Hepatic stellate cell (primary cell): ENCODE data around the gene LDLRAD4.

ENCODE experiments used
- DNase-seq: peaks from one replicate; pipeline ENCODE4 v3.0.0; 2011; ENCODE audit warnings: low spot score

The LDLRAD4 gene

DNA sequence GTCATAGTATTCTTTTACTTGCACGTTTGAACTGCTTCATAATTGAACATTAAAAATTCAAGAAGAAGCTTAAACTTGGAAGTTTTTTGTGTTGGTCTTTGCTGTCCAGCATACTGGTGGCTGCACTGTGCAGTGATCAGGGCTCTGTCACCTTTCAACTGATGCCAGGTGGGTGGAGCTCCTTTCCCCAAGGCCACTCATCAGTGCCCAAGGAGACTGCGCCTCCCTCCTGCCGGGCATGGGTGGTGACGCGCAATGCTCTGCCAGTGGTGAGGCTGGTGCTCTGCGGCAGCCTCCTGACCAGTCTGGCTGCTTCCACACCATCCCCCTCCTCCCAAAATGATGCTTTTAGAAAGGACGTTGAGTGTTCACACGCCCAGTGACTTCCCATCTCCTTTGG lies 16.0 kb upstream of the LDLRAD4 start:
- no peak for DNase-seq

DNA sequence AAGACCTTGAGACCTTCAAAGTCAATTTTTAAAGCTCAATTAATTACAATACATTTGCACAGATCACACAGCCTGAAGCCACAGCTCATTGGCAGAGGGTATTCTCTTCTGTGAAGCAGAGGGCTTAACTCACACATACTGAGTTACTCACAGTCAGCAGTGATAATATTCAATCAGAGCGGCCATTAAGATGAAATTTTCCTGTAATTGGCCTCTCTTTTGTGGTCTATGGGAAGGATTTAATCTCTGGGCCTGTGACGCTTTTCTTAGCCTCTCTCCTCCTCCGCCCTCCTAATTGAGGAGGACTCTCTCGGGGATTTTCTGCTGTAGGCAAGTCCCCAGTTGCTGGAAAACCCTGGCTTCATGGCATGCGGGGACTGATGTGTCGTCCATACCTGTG lies 12.3 kb upstream of the LDLRAD4 start:
- no peak for DNase-seq

DNA sequence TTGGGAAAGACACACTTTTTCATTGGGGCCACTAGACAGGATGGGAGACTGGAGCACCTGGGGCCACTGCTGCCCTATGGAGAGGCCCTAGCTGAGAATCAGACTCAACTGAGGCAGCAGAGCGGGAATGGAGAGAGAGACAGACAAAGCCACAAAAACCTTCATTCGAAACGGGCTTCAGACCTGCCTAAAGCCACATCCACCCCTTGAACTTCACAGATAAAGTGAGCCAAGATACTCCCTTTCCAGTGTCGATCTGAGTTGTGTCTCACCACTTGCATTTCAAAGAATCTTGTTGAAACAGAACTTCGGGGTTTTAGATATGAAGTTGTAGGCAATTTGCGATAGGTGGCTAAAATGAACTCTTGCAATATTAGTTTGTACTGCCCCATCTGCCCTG lies 11.3 kb upstream of the LDLRAD4 start:
- no peak for DNase-seq

DNA sequence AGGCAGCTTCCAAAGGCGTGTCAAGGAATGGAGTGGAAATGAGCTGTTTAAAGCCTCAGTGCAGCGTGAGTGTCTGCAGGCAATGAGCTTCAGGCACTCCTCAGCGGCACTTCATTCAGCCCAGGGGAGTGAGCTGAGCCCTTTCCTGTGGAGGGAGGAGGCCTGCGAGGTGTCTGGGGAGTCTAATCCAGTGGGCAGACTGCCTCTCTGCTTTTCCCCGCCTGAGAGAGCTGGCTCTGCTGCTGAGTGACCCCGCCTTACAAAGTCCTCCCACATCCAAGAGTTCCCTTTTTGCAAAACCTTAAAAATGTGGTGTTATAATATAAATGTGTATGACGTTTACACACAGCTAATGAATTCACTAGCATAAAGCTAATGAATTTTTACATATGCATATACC lies 7.0 kb upstream of the LDLRAD4 start:
- DNase-seq = no peak

DNA sequence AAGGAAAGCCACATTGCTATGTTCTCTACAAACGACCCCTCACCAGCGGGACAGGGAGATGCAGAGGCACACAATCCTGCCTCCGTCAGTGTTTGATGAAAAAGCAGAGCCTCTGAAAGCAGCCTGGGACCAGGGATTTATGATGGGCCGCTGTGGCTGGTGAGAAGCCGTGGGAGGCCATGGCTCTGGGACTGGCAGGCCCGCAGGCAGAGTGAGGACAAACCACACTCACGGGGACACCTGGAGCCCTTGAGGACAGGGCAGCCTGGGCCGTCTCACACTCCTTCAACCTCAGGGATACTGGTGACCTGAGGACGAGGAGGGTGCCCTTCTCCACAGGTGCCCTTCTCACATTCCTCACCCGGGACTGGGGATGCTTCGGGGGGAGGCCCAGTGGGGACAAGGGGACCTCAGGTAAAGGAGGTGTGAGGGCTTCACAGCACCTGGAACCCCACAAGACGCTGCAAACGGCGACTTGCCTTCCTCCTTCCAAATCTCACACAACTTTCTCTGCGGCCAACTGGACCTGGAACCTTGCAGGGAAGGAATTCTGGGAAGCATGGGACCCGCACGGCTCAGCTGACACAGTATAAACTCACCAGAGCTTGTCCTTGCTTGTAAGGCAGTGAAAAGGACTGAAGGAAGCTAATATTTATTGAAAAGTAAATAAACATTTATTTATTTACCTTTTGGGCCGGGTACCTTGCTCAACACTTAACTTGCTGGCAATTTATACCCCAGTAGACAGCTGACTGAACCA lies 5.3 kb upstream of the LDLRAD4 start:
- no peak for DNase-seq

DNA sequence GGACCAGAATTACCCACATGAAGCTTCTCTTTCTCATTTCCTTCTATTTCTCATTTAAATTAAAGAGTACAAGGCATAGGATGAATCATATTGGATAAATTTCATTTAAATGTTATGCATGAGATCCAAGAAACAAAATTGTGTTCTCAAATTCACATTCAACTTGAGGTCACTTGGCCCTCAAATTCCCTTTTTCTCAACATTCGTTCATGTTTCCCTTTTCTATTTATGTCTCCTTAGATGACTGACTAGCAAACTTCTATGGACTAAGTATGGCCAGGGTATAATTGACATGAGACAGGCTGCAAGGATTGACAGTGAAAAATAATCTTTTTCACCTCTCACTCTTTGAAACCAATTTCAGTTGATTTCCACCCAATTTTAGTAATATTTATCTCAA lies 4.0 kb upstream of the LDLRAD4 start:
- DNase-seq = no peak

DNA sequence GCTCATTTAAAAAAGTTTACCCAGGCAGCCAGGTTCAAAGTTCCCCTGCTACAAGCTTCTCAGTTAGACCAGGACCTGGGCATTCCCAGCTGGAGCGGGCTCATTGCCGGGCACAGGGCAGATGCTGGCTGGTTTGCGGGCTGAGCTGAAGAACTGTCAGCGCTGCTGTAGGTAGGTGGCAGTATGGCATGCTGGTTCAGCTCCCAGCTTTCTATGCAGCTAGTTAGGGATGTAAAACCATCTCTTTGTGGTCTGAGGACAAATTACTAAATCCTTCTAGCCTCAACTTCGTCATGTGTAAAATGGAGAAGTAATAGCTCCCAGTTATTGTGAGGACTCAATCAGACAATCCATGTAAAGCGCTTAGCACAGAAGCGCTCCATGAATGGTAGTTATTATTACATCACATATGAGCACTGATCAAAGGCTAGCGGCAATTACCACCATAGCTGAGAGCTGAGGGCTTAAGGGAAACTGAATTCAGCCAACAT lies 2.4 kb upstream of the LDLRAD4 start:
- DNase-seq = peak; percentile 38

DNA sequence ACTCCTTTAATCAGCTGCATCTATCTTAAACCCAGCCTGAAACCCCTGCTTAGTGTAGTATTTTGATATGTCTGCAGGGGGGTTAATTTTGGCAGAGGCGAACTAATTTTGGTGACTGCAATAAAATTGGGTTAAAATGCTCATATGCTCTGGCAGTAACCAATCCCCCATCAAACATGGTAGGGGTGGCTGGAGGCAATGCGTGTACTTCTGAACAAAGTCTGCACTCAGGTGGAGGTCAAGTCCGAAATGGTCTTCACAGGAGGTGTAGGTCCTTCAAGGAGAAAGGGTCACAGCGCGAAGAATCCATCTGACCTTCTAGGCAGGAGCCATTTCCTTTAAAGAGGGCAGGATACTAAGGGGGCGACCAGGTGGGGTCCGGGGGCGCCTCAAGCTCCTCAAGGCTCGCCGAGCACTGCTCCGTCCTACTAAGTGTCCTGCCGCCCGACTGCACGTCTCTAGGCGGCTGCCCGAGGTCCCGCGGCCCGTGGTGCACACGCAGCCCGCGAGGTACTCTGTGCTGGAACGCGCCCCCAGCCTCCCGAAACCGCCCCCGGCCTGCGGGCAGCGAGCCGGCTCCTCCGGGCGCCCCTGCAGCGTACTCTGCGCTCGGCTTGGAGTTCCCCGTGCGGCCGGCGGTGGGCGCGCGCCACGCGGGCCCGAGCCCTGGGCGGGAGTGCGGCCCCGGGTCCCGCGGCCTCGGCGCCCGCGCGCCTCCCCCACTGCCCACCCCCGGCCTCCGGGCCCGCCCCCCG lies 1.7 kb upstream of the LDLRAD4 start:
- no peak for DNase-seq

DNA sequence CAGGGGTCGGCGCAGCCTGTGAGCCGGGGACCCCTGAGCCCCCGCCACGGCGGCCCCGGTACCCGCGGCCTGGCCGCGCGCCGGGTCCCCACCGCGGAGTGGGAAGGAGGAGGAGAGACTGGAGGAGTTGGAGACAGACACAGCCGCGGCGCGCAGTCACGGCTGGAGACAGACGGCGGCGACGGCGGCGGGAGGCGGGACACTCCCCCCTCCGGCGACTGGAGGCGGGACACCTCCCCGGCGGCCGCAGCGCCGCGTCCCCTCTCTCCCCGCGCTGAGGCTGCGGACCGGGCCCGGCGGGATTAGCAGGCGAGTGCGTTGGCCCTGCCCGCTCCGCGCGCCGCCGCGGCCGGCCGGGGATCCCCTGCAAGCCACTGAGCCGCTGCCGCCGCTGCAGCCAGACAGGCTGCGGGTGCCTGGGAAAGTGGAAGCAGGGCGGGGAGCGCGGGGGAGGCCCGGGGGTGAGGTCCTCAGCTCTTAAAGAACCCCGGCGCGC lies 1.0 kb upstream of the LDLRAD4 start:
- DNase-seq = no peak

DNA sequence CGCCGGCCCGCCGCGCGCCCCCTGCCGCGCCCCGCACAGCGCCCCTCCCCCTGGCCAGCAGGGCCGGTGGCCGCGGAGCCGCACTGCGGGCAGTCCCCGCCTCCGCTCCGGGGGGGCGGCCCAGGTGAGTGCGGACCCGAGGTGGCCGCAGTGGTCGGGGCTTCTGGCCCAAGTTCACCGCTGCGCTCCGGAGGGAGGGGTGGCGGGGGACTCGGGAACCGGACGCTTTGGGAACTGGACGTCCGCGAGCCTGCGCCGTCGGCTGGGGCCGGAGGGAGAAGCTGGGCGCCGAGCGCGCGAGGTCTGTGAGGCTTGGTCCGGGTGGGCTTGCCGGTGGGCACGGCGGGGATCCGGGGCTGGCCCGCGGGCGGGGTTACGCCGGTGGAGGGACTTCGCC lies 591 bp upstream of the LDLRAD4 start:
- no peak for DNase-seq

DNA sequence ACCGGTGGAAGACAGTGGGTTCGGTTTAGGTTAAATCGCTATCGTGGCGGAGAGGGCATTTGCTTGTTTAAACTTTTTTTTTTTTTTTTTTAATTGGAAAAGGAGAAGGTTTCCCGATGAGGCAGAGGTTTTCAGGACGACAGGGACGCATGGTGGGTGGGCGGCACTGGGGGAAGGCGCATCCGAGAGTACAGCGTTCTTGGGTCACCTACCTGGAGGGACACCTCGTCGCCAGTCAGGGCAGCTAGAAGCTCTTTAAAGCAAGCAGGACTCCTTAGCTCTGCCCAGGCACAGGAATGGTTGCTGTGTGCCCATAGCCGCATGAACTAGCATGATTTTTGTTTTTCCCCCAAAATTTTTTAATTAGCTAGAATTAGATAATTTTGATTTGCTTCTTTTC lies 437 bp downstream of the LDLRAD4 start:
- no peak for DNase-seq

DNA sequence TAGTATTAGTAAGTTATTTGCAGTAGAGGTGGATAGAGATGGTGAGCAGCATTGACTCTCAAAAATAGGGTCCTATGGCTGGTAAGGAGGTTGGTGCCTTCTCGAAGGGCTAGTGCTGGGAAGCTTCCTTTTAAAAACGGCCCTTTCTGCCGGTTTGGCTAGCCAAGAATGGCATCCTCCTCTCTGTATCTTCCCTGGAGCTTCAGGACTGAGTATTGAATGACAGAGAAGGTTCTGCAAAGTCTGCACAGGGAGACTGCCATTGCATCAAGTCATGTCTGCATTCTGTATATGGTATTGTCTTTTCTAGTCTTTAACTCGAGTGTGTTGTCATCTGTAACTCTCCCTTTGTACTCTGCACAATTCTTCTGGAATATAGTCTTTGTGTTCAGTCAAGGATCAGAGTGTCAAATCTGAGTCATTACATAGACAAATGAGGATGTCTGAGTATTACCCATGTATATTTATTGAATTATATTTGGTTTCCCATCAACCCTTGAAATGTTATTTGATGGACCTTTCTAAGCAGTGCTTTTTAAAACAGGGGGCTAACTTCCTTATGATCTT lies 1.1 kb downstream of the LDLRAD4 start:
- DNase-seq = no peak

DNA sequence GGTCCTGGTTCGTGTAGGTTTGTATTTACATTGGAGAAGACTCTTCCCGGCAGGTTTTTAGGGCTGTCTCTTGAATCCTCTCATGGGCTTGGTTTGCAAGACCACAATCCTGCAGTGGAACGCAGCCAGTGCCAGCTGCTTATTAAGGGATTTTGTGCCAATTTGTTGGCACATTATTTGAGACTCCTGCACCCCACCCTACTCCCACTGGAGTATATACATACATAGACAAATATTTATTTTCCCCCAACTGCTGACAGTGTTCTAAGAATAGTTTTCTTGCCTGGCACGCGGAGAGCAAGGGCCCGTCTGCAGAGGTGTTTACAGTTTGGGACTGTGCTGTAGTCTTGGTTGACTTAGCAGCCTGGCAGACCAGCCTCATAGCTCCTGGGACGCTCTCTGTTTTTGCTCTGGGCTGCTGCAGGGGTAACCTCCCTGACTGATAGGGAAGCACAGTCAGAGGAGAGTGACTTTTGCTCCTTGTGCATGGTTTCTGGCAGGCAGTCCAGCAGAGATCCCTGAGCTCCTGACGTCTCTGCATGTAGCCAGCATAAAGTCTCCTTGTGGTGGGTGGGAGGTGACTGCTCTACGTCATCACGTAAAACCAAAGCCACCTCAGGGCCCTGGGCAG lies 1.9 kb downstream of the LDLRAD4 start:
- DNase-seq = no peak

DNA sequence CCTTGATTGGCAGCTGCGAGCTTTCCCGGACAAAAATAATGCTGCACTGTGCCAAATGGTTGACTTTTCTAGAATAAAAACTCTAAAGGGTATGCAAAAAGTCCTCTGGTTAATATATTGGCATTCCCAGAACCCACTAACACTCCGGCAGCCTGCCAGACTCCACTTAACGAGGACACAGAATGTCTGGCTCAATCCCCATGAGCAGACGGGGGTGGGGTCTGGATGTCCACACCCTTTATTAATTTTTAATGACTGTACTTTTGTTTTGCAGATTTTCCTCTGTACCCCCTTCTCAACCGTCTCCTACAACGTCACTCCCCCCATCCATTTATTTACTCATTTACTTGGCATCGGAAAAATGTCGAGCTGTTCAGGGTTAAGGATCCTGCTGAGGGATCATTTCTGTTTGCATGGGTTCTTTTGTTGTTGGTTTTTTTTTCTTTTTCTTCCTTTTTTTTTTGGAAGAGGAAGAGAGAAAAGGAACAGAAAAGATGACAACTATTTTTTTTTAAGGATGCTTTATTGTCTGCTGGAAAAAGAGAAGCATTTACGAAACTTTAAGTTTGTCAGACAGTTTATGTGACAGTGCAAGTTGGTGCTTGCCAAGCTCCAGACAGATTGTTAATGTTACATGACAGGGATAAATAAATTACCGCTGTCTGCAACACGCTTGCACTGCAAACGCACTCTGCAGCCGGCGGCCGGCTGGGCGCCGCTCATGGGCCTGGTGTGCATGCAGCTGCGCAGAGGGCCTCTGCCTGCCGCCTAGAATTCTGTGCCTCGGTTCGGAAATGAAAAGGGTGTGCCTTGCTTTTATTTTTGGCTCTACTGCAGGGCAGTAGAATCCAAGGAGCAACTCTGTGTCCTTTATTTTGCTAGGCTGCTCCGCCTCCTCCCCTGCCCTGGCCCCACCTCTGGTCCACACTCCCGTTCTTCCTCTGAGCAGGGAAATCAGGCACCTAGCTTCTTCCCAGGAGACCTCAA lies 3.6 kb downstream of the LDLRAD4 start:
- DNase-seq = no peak

DNA sequence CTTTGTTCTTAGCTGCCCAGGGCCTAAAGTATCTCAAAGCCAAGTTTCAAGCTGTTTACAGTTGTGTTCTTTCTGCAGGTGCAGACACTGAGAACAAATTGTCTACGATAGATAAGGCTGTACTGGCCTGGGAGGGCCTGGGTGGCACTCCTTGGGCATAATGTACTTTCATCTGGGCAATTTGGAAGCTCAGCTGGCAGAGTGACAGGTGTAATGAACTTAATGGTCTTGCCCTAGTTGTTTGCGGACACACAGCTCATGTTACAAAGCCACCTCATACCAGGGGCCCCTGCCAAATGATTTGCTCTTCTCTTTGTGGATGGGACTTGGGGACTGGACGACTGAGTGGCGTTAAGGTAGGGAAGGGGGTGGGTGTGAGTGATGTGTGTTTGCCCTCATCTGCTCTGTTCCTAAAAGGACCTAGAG lies 4.3 kb downstream of the LDLRAD4 start:
- DNase-seq = no peak

DNA sequence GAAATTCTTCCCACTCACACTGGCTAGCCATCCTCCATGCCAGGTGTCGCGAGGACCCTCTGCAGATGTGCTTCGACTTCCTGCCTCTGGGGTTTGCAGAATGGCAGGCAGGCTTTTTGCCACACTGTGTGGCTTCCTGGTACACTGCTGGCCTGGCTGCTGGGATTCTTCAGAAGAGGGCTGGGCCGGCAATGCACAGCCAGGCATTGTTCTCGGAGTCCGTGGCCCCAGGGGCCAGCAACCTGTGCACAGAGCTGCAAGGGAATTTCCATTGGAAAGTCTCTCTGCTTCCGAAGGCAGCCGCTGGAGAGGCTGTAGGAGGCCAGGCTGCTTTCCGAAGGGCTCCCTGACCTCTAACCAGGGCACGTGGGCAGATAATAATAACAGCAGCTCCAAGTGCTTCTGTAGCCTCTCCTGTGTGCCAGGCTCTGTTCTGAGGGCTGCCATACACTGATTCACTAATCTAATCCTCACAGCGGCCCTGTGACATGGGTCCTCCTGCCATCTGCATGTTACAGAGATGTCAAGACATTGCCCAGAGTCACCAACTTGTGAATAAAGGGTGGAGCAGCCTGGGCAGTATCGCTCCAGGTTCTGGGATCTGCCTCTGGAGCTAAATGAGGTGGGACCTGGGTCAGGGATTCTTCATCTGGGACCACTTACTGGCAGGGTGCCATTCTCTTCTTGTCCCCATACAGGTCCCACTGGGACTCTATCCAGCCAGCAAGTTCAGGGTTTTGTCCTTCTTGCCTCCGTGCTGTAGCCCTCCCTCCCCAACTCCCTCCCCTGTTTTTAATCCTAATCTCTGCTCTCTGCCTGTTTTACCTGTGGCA lies 5.0 kb downstream of the LDLRAD4 start:
- no peak for DNase-seq

DNA sequence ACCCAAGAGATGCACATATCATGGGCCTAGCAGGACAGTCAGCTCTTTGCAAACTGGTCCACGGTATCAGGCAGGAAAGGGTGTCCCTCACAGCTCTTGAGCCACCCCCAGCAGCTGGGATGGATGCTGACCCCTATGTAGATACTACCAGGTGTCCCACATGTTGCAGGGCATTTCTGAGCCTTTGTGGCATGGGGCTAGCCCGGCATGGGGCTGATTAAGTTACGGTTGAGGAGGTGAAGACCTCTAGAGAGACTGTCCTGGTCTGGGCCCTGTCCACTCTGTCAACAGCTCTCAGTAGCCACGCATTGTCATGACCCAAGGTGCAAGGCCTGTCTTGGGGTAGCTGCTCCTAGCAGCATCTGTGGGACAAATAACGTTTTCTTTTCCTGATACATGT lies 6.7 kb downstream of the LDLRAD4 start:
- no peak for DNase-seq

DNA sequence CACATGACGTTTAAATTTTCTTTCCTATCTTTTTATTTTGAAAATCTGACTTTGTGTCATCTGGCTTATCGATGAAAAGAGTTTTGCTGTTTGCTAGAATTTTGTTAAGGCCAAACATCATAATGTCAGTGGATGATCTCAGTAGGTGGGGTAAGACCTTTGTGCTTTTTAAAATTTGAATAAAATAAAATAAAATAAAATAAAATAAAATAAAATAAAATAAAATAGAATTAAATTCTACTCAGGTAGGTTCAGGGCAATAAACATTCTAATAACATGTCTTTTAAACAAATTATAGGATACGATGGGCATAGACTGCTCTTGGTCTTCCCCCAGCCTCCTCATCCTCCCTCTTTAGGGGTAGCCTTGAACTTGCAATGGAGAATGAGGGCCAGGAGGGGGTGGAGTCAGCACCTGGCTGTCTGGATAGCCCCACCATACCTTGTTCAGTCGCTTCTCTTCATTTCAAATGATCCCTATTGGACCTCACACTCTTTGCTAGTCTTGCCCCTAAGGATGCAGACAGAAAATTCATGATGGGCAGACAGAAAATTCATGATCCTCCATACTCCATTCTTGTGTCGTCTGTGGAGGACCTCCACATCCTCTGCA lies 8.1 kb downstream of the LDLRAD4 start:
- no peak for DNase-seq

DNA sequence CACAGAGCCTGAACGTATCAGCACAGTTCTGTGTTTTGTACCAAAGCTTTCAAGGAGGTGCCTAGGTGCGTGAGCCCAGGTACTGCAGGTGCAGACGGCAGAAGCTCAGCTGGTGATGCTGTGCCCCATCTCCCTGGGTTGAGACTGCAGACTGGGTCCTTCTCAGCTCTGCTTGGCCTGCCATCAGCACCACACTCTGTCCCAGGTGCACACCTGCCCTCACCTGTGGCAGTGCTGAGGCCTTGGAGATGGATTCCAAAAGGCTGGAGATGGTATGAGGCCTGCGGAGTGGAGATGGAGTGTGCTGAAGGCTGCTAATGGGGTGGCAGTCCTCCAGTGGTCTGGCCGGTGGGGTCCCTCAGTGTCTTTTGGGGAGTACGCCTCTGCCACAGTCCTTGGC lies 9.3 kb downstream of the LDLRAD4 start:
- DNase-seq = no peak
